ENCODE measurements around the gene TBC1D5. TPM values are rescaled to one million over a fixed set of nuclear protein-coding genes. Genes with fewer than 3 reads are reported as not detected.

The TBC1D5 gene
- total RNA-seq, 3 donors from 2014 or later: 70.1 to 109 (median 90.1) TPM

DNA sequence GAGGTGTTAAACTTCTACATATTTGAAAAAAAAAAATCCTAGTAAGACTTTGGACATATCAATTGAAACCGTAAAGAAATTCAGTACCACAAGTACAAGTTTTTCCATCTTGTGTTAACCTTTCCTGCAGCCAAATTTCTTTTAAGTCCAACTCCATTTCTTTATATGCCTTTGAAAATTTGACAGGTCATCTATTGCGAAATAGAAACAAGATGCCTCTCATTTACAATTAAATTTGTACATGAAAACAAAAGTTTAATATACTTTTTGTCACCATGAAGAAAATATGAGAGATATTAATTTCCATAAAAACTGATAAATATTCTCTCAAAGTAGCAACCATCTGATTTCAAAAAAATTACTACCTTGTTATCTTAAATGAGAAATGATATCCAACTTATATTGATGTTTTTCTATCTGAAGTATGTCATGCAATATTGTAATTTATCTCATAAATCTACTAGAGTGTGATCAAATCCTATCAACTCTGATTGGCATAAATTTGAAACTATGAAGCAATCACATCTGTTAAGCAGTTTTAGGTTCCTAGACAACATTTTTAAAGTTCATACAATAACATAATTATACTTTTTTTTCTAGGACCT is 68.2 kb downstream of the TBC1D5 start:
- H3K4me3 ChIP-seq: no peak overlapping the region
- no peak for TF ChIP-seq POLR2AphosphoS5 (IDR thresholded peaks at IDR 0.05)
- TF ChIP-seq POLR2A (IDR thresholded peaks at IDR 0.05): no peak
- no peak for TF ChIP-seq CTCF (IDR thresholded peaks at IDR 0.05)
- H3K27me3 ChIP-seq: no peaks in the 10 kb centered on the region
- no peak for DNase-seq (ENCODE audit: low spot score in 2 of 2)
- intact Hi-C loops (cut with DNase I; ENCODE audit: low total_unique reads): no loop called here
- H3K9me3 ChIP-seq: no peaks in the 10 kb centered on the region
- no peak overlapping the region for H3K27ac ChIP-seq
- H3K4me1 ChIP-seq: no peaks in the 10 kb centered on the region
- no peaks in the 10 kb centered on the region for H3K36me3 ChIP-seq

DNA sequence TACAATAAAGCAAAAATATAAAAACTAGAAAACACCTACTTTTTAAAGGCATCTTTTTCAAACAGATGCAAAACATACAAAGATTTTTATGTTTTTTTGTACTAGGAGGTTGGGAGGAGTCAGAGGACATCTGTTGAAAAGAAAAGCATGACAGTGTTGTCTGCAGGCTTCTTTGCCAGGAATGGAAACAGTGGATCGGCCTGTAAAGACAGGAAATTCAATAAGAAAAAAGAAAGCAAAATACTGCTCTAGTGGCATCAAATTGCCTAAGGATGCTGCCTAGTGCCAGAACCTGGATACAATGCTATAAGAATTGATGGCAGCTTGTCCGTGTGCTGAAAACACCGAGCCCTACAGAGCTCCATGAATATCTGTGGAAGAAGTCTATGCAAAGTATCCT is 69.9 kb downstream of the TBC1D5 start:
- Histone ChIP-seq H3K4me3 (no peak overlapping the region), H3K27me3 (no peaks in the 10 kb centered on the region), H3K9me3 (no peaks in the 10 kb centered on the region), H3K27ac (no peak overlapping the region), H3K36me3 (no peaks in the 10 kb centered on the region), H3K4me1 (no peaks in the 10 kb centered on the region)
- TF ChIP-seq POLR2AphosphoS5 (IDR thresholded peaks at IDR 0.05) (no peak), POLR2A (IDR thresholded peaks at IDR 0.05) (no peak), CTCF (IDR thresholded peaks at IDR 0.05) (no peak)
- intact Hi-C loops (cut with DNase I; ENCODE audit: low total_unique reads): no loop called here
- no peak for DNase-seq (ENCODE audit: low spot score in 2 of 2)

DNA sequence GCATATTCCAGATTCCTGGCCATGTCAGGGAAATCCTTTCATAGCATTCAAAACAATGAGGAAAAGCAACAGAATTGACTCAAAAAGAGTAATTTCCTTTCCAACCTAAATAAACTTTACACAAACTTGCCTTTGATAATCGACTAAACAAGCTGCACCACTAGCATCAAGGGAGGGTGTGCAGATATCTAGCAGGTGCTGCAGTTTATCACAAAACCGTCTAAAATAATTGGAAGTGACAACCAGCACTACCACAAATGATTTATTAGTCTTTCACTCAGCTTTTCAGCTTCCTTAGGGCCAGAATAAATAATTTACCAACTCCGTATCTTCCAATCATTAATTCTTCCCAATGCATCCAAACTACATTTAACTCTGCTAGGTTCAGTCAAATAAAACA is 71.7 kb downstream of the TBC1D5 start:
- Histone ChIP-seq H3K4me1 (no peaks in the 10 kb centered on the region), H3K4me3 (no peak overlapping the region), H3K36me3 (no peaks in the 10 kb centered on the region), H3K27ac (no peak overlapping the region), H3K9me3 (no peaks in the 10 kb centered on the region), H3K27me3 (no peaks in the 10 kb centered on the region)
- intact Hi-C loops (cut with DNase I; ENCODE audit: low total_unique reads): no loop called here
- TF ChIP-seq POLR2A (IDR thresholded peaks at IDR 0.05) (no peak), CTCF (IDR thresholded peaks at IDR 0.05) (no peak), POLR2AphosphoS5 (IDR thresholded peaks at IDR 0.05) (no peak)
- no peak for DNase-seq (ENCODE audit: low spot score in 2 of 2)

GRCh38 chr3:17664923-17665322 is 77.5 kb downstream of the TBC1D5 start:
- H3K4me1 ChIP-seq: no peaks in the 10 kb centered on the region
- H3K36me3 ChIP-seq: no peaks in the 10 kb centered on the region
- no peak for TF ChIP-seq POLR2AphosphoS5 (IDR thresholded peaks at IDR 0.05)
- no peaks in the 10 kb centered on the region for H3K27me3 ChIP-seq
- H3K9me3 ChIP-seq: no peaks in the 10 kb centered on the region
- no peak overlapping the region for H3K27ac ChIP-seq
- no peak overlapping the region for H3K4me3 ChIP-seq
- intact Hi-C loops (cut with DNase I; ENCODE audit: low total_unique reads): no loop called here
- DNase-seq (ENCODE audit: low spot score in 2 of 2): no peak

- intact Hi-C loops (cut with DNase I; ENCODE audit: low total_unique reads): loop anchor here (10.0 kb wide), 1 partner anchor 869 kb away; no protein-coding TSS in a partner anchor
- no peak overlapping the region for H3K4me3 ChIP-seq
- H3K4me1 ChIP-seq: no peaks in the 10 kb centered on the region
- H3K36me3 ChIP-seq: no peaks in the 10 kb centered on the region
- H3K9me3 ChIP-seq: no peaks in the 10 kb centered on the region
- no peaks in the 10 kb centered on the region for H3K27me3 ChIP-seq
- DNase-seq (ENCODE audit: low spot score in 2 of 2): no peak
- TF ChIP-seq CTCF (IDR thresholded peaks at IDR 0.05) (no peak), POLR2A (IDR thresholded peaks at IDR 0.05) (no peak), POLR2AphosphoS5 (IDR thresholded peaks at IDR 0.05) (no peak)
- H3K27ac ChIP-seq: no peak overlapping the region
Measured at GRCh38 chr3:17656264-17656663, 86.2 kb downstream of the TBC1D5 start.

Data from breast epithelium (tissue), 4 donors.